ENCODE data around the gene CEP55. TPM values are rescaled to one million over a fixed set of nuclear protein-coding genes. Genes with fewer than 3 reads are reported as not detected.

The CEP55 gene
- polyA plus RNA-seq: 10 to 100 TPM in 1 of 2 donors, 1 to 10 TPM in 1; 8.3 to 11.5 TPM

DNA sequence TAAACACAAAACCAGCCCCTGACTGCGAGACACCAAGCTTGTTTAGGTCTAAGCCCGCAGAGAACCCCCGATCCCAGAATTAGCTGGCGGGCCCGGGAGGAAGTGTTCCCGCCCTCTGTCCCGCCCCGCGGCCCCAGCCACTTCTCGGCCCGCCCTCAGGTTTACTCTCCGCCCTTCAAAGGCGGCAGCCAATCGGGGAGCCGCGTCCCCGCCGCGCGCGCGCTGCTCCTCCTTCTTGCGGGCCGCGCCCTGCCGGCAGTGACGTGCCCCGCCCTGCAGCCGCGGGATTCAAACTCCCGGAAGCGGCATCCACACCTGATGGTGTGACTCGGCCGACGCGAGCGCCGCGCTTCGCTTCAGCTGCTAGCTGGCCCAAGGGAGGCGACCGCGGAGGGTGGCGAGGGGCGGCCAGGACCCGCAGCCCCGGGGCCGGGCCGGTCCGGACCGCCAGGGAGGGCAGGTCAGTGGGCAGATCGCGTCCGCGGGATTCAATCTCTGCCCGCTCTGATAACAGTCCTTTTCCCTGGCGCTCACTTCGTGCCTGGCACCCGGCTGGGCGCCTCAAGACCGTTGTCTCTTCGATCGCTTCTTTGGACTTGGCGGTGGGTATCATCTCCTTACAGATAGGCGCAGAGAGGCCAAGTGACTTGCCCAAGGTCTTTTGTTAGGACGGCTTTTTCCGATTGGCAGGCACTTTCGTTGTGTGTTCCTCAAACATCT is at the start of gene CEP55:
Gene CEP55 (plus strand): TSS at position 291 of the 720 bp plus-strand sequence. CDS start 3,440 bp downstream, outside the sequence.
- 1% methylated on average over 63 to 68 of the region's 68 CpGs for WGBS, 2 donors

DNA sequence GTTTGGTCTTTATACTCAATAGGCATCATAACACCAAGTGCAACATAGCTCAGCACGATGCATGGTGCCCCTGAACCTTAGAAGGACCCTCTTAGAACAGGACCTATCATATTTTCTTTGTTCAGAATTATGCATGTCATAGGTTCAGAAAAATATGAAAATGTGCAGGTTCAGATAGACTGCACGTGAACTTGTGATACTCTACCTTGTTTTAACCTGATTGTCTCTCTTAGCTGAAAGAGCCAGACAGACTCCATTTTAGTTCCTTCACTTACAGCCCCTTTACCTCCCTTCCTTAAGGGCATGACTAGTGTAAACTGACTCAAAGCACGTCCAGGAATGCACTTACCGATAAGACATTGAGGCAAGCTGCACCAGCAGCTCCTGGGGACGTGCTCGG is 49.4 kb upstream of the CEP55 start:
- Histone ChIP-seq H3K27me3 (ENCODE audit: control insufficient read depth in 1 of 2, insufficient read depth in 2 of 2, low read length in 2 of 2) (no peaks in the 10 kb centered on the region), H3K9me3 (ENCODE audit: control insufficient read depth in 2 of 2, insufficient read depth in 1 of 2, low read depth in 1 of 2, low read length in 1 of 2) (no peaks in the 10 kb centered on the region), H3K4me1 (ENCODE audit: control insufficient read depth in 2 of 2, insufficient read depth in 2 of 2, low read length in 1 of 2) (peaks cover 0 to 5% of the 10 kb centered on the region in 2 donors), H3K36me3 (ENCODE audit: control insufficient read depth in 2 of 2, insufficient read depth in 2 of 2, low read length in 1 of 2) (peaks cover 0 to 3% of the 10 kb centered on the region in 2 donors), H3K4me3 (ENCODE audit: low read depth in 1 of 2, low read length in 2 of 2) (no peak overlapping the region), H3K27ac (ENCODE audit: low read depth in 2 of 2, low read length in 1 of 2) (peak overlapping the region; percentile 57 to 91)
- WGBS, 2 donors: 64 to 68% methylated on average over 6 of the region's 6 CpGs

More for the DNA sequence above, at the start of gene CEP55:
- H3K4me1 ChIP-seq (ENCODE audit: control insufficient read depth in 2 of 2, insufficient read depth in 2 of 2, low read length in 1 of 2): peaks cover 0 to 2% of the 10 kb centered on the region in 2 donors
- H3K27ac ChIP-seq (ENCODE audit: low read depth in 2 of 2, low read length in 1 of 2): peak within 1 kb of the TSS; percentile 63 to 66
- no peaks in the 10 kb centered on the region for H3K36me3 ChIP-seq (ENCODE audit: control insufficient read depth in 2 of 2, insufficient read depth in 2 of 2, low read length in 1 of 2)
- H3K9me3 ChIP-seq (ENCODE audit: control insufficient read depth in 2 of 2, insufficient read depth in 1 of 2, low read depth in 1 of 2, low read length in 1 of 2): no peaks in the 10 kb centered on the region
- no peaks in the 10 kb centered on the region for H3K27me3 ChIP-seq (ENCODE audit: control insufficient read depth in 1 of 2, insufficient read depth in 2 of 2, low read length in 2 of 2)
- peak within 1 kb of the TSS; percentile 61 to 66 for H3K4me3 ChIP-seq (ENCODE audit: low read depth in 1 of 2, low read length in 2 of 2)

DNA sequence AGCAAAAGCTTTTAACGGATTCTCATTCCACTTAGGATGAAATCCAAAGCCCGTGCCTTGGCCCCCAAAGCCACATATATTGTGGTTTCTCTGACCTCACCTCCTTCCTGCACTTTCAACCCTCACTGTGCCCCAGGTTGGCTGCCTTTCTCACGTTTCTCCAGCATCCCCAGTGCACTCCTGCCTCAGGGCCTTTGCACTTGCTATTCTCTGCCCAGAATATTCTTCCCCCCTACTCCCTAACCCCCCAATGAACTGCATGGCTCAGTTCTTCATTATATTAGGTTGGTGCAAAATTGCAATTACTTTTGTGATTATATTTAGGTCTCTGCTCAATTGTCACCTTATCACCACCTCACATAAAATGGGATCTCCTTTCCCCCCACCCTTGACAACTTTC is 48.4 kb upstream of the CEP55 start:
- Histone ChIP-seq H3K27me3 (ENCODE audit: control insufficient read depth in 1 of 2, insufficient read depth in 2 of 2, low read length in 2 of 2) (no peaks in the 10 kb centered on the region), H3K4me1 (ENCODE audit: control insufficient read depth in 2 of 2, insufficient read depth in 2 of 2, low read length in 1 of 2) (peaks cover 0 to 5% of the 10 kb centered on the region in 2 donors), H3K9me3 (ENCODE audit: control insufficient read depth in 2 of 2, insufficient read depth in 1 of 2, low read depth in 1 of 2, low read length in 1 of 2) (no peaks in the 10 kb centered on the region), H3K27ac (ENCODE audit: low read depth in 2 of 2, low read length in 1 of 2) (no peak overlapping the region), H3K36me3 (ENCODE audit: control insufficient read depth in 2 of 2, insufficient read depth in 2 of 2, low read length in 1 of 2) (peaks cover 0 to 3% of the 10 kb centered on the region in 2 donors), H3K4me3 (ENCODE audit: low read depth in 1 of 2, low read length in 2 of 2) (no peak overlapping the region)
- WGBS, 2 donors: 42 to 73% methylated on average over 3 of the region's 3 CpGs

DNA sequence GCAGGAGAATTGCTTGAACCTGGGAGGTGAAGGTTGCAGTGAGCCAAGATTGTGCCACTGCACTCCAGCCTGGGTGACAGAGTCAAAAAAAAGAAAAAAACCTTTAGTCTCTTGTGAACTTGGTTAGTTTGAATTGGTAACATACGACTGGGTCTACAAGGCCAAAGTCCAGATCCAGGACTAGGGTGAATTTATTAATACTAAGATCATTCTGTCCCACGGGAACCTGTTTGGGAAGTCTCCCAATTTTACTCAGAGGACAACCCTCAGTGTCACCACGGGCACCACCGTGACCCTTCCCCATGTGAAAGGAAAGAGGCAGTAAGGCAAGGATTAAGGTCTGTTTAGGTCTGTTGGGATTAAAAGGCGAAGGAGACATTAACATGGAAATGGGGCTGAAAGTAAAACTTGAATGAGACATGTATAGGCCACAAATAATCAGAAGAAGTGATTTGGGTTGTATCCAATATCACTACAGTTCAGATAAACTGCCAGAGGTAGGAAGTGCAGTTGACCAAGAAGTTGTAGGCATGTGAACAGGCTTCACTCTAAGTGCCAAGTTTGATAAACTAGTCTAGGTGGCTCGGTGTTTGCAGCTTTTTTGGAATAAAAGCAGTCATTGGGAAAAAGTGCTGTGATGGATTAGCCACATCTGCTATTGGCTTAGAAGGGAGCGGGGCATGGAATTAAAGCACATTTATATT is 45.0 kb upstream of the CEP55 start:
- H3K27ac ChIP-seq (ENCODE audit: low read depth in 2 of 2, low read length in 1 of 2): no peak overlapping the region
- 64 to 73% methylated on average over 7 of the region's 7 CpGs for WGBS, 2 donors
- no peaks in the 10 kb centered on the region for H3K4me1 ChIP-seq (ENCODE audit: control insufficient read depth in 2 of 2, insufficient read depth in 2 of 2, low read length in 1 of 2)
- no peaks in the 10 kb centered on the region for H3K9me3 ChIP-seq (ENCODE audit: control insufficient read depth in 2 of 2, insufficient read depth in 1 of 2, low read depth in 1 of 2, low read length in 1 of 2)
- H3K27me3 ChIP-seq (ENCODE audit: control insufficient read depth in 1 of 2, insufficient read depth in 2 of 2, low read length in 2 of 2): no peaks in the 10 kb centered on the region
- H3K4me3 ChIP-seq (ENCODE audit: low read depth in 1 of 2, low read length in 2 of 2): no peak overlapping the region
- peaks cover 2 to 3% of the 10 kb centered on the region in 2 donors for H3K36me3 ChIP-seq (ENCODE audit: control insufficient read depth in 2 of 2, insufficient read depth in 2 of 2, low read length in 1 of 2)

DNA sequence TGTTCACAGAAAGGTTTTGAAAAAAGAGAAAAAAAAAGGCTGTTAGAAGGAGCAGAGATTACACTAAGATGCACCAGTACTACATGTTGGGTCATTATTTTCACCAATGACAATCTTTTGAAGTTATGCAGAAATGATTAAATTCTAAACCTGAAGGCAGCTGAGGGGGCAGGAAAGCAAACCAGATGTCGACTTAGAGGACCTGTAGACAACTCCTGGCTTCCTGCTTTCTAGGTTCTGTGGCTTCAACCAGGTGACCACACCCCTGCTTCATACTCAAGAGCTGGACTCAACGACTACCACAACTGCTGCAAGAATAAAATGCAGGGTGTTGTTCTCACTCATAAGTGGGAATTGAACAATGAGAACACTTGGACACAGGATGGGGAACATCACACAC is 44.3 kb upstream of the CEP55 start:
- Histone ChIP-seq H3K27me3 (ENCODE audit: control insufficient read depth in 1 of 2, insufficient read depth in 2 of 2, low read length in 2 of 2) (no peaks in the 10 kb centered on the region), H3K27ac (ENCODE audit: low read depth in 2 of 2, low read length in 1 of 2) (no peak overlapping the region), H3K4me1 (ENCODE audit: control insufficient read depth in 2 of 2, insufficient read depth in 2 of 2, low read length in 1 of 2) (no peaks in the 10 kb centered on the region), H3K9me3 (ENCODE audit: control insufficient read depth in 2 of 2, insufficient read depth in 1 of 2, low read depth in 1 of 2, low read length in 1 of 2) (no peaks in the 10 kb centered on the region), H3K36me3 (ENCODE audit: control insufficient read depth in 2 of 2, insufficient read depth in 2 of 2, low read length in 1 of 2) (peaks cover 3 to 4% of the 10 kb centered on the region in 2 donors), H3K4me3 (ENCODE audit: low read depth in 1 of 2, low read length in 2 of 2) (no peak overlapping the region)
- WGBS, 2 donors: 39 to 51% methylated on average over 2 of the region's 2 CpGs

DNA sequence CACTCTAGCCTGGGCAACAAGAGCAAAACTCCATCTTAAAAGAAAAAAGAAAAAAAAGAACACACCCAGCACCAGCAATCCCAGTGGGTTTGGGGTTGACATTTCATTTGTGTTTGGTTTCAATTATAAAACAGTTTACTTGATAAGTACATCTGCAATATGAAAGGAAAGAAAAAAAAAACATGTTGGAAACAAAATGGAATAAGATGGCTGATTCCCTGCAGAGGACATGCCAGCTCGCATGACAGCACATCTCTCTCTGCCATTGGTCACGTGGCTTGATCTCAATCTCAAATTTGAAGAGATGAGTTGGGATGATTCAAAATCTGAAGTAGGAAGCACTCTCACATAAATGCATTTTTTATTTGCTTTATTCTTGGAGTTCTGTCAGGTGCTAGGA is 42.3 kb upstream of the CEP55 start:
- WGBS, 2 donors: 84 to 90% methylated on average over 2 of the region's 2 CpGs
- H3K27me3 ChIP-seq (ENCODE audit: control insufficient read depth in 1 of 2, insufficient read depth in 2 of 2, low read length in 2 of 2): no peaks in the 10 kb centered on the region
- no peaks in the 10 kb centered on the region for H3K4me1 ChIP-seq (ENCODE audit: control insufficient read depth in 2 of 2, insufficient read depth in 2 of 2, low read length in 1 of 2)
- H3K9me3 ChIP-seq (ENCODE audit: control insufficient read depth in 2 of 2, insufficient read depth in 1 of 2, low read depth in 1 of 2, low read length in 1 of 2): no peaks in the 10 kb centered on the region
- no peak overlapping the region for H3K27ac ChIP-seq (ENCODE audit: low read depth in 2 of 2, low read length in 1 of 2)
- H3K4me3 ChIP-seq (ENCODE audit: low read depth in 1 of 2, low read length in 2 of 2): no peak overlapping the region
- peaks cover 3 to 4% of the 10 kb centered on the region in 2 donors for H3K36me3 ChIP-seq (ENCODE audit: control insufficient read depth in 2 of 2, insufficient read depth in 2 of 2, low read length in 1 of 2)

DNA sequence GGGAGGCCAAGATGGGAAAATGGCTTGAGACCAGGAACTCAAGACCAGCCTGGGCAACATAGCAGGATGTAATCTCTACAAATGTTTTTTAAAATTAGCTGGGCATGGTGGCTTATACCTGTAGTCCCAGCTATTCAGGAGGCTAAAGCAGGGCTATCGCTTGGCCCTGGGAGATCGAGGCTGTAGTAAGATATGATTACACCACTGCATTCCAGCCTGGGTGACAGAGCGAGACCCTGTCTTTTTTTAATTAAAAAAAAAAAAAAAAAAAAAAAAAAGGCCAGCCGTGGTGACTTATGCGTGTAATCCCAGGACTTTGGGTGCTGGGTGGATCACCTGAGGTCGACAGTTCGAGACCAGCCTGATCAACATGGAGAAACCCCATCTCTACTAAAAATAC is 41.7 kb upstream of the CEP55 start:
- 90 to 99% methylated on average over 7 of the region's 7 CpGs for WGBS, 2 donors
- Histone ChIP-seq H3K9me3 (ENCODE audit: control insufficient read depth in 2 of 2, insufficient read depth in 1 of 2, low read depth in 1 of 2, low read length in 1 of 2) (no peaks in the 10 kb centered on the region), H3K27me3 (ENCODE audit: control insufficient read depth in 1 of 2, insufficient read depth in 2 of 2, low read length in 2 of 2) (no peaks in the 10 kb centered on the region), H3K4me3 (ENCODE audit: low read depth in 1 of 2, low read length in 2 of 2) (no peak overlapping the region), H3K4me1 (ENCODE audit: control insufficient read depth in 2 of 2, insufficient read depth in 2 of 2, low read length in 1 of 2) (no peaks in the 10 kb centered on the region), H3K27ac (ENCODE audit: low read depth in 2 of 2, low read length in 1 of 2) (no peak overlapping the region), H3K36me3 (ENCODE audit: control insufficient read depth in 2 of 2, insufficient read depth in 2 of 2, low read length in 1 of 2) (peaks cover 3 to 4% of the 10 kb centered on the region in 2 donors)

DNA sequence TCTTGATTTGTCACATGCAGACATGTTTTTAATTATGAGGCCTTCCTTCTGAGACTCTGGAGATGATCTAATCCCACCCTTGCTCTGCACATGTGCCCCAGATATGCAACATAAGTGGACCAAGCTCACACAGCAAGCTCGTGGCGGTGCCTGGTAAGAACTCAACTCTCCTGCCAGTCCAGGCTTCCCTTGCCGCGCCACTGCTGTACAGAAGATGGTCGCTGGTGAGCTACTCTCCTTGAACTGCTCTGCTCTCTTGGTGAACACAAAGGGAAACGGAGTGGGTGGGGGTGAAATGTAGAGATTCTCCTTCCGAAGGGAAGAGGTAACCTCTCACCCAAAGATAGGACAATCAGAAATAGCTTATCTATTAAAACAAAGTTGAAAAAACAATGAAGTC is 39.9 kb upstream of the CEP55 start:
- peaks cover 0 to 5% of the 10 kb centered on the region in 2 donors for H3K4me1 ChIP-seq (ENCODE audit: control insufficient read depth in 2 of 2, insufficient read depth in 2 of 2, low read length in 1 of 2)

DNA sequence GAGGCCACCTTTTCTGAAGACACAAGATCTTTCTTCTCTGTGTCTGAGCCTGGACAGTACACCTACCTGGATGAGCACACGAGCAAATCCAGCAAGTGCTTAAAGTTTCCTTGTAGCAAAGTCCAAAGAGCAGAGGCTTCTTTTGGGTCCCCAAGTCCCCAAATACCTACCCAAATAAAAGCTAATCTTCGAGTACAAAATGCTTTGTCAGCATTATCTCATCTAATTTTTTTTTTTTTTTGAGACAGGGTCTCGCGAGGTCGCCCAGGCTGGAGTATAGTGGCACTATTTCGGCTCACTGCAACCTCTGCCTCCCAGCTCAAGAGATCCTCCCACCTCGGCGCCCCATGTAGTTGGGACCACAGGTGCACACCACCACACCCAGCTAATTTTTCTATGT is 38.9 kb upstream of the CEP55 start:
- Histone ChIP-seq H3K4me3 (ENCODE audit: low read depth in 1 of 2, low read length in 2 of 2) (no peak overlapping the region), H3K36me3 (ENCODE audit: control insufficient read depth in 2 of 2, insufficient read depth in 2 of 2, low read length in 1 of 2) (peaks cover 0 to 4% of the 10 kb centered on the region in 2 donors), H3K27ac (ENCODE audit: low read depth in 2 of 2, low read length in 1 of 2) (no peak overlapping the region), H3K9me3 (ENCODE audit: control insufficient read depth in 2 of 2, insufficient read depth in 1 of 2, low read depth in 1 of 2, low read length in 1 of 2) (no peaks in the 10 kb centered on the region), H3K27me3 (ENCODE audit: control insufficient read depth in 1 of 2, insufficient read depth in 2 of 2, low read length in 2 of 2) (no peaks in the 10 kb centered on the region), H3K4me1 (ENCODE audit: control insufficient read depth in 2 of 2, insufficient read depth in 2 of 2, low read length in 1 of 2) (peaks cover 0 to 6% of the 10 kb centered on the region in 2 donors)
- WGBS, 2 donors: 83 to 92% methylated on average over 8 of the region's 8 CpGs

More for the DNA sequence above, 39.9 kb upstream of the CEP55 start:
- no peak overlapping the region for H3K27ac ChIP-seq (ENCODE audit: low read depth in 2 of 2, low read length in 1 of 2)
- no peaks in the 10 kb centered on the region for H3K27me3 ChIP-seq (ENCODE audit: control insufficient read depth in 1 of 2, insufficient read depth in 2 of 2, low read length in 2 of 2)
- no peaks in the 10 kb centered on the region for H3K9me3 ChIP-seq (ENCODE audit: control insufficient read depth in 2 of 2, insufficient read depth in 1 of 2, low read depth in 1 of 2, low read length in 1 of 2)
- H3K36me3 ChIP-seq (ENCODE audit: control insufficient read depth in 2 of 2, insufficient read depth in 2 of 2, low read length in 1 of 2): peaks cover 3 to 4% of the 10 kb centered on the region in 2 donors
- 90% methylated on average over 7 of the region's 7 CpGs for WGBS, 2 donors
- no peak overlapping the region for H3K4me3 ChIP-seq (ENCODE audit: low read depth in 1 of 2, low read length in 2 of 2)
